HG03135 (cell line): ENCODE measurements around the gene SUMO2.
A peak's percentile ranks its signal among the peaks of the same experiment; 100 is the strongest.
"Not testable (repeated sequence)": the region's sequence is repeated elsewhere in the genome, so short reads cannot be mapped to it uniquely, and the experiment has no call there.

Experiments
- ATAC-seq: cut with Tn5 transposase; IDR thresholded peaks from one replicate; pipeline ENCODE4 v1.9.1; 2021; ENCODE audit warnings: mild to moderate bottlenecking, moderate library complexity; ENCODE audit not compliant: unreplicated experiment

SUMO2 gene

GRCh38 chr17:75182569-75183436 lies at the start of gene SUMO2:
Gene SUMO2, minus strand, starts transcription at chr17:75182959. Its CDS starts 125 bp downstream, at chr17:75182834.
- peak; percentile 75 for ATAC-seq

- no peak for ATAC-seq
These were observed 49.1 kb upstream of the SUMO2 start for GRCh38 chr17:75231741-75232464.

GRCh38 chr17:75231071-75231470 lies 48.3 kb upstream of the SUMO2 start:
- no peak for ATAC-seq

- no peak for ATAC-seq
These were observed 46.1 kb upstream of the SUMO2 start for GRCh38 chr17:75228847-75229246.

- no peak for ATAC-seq
These were observed 45.5 kb upstream of the SUMO2 start for GRCh38 chr17:75228305-75228704.

GRCh38 chr17:75227729-75228128 lies 45.0 kb upstream of the SUMO2 start:
- ATAC-seq, result no peak

- no peak for ATAC-seq
These were observed 42.3 kb upstream of the SUMO2 start for GRCh38 chr17:75225016-75225415.

GRCh38 chr17:75219815-75220214 lies 37.1 kb upstream of the SUMO2 start:
- ATAC-seq, result no peak

GRCh38 chr17:75218131-75218530 lies 35.4 kb upstream of the SUMO2 start:
- ATAC-seq, result no peak

GRCh38 chr17:75209061-75209460 lies 26.3 kb upstream of the SUMO2 start:
- no peak for ATAC-seq

GRCh38 chr17:75208161-75208560 lies 25.4 kb upstream of the SUMO2 start:
- no peak for ATAC-seq

- ATAC-seq, result no peak
These were observed 25.0 kb upstream of the SUMO2 start for GRCh38 chr17:75207760-75208159.

- ATAC-seq, result not testable (repeated sequence)
These were observed 24.3 kb upstream of the SUMO2 start for GRCh38 chr17:75207050-75207407.

- ATAC-seq, result no peak
These were observed 23.0 kb upstream of the SUMO2 start for GRCh38 chr17:75205793-75206163.

GRCh38 chr17:75205037-75205792 lies 22.5 kb upstream of the SUMO2 start, which contains the start of gene NUP85:
Gene NUP85, plus strand, starts transcription at chr17:75205679. Its CDS starts 83 bp downstream, at chr17:75205762.
- peak; percentile 66 for ATAC-seq

- no peak for ATAC-seq
These were observed 17.3 kb upstream of the SUMO2 start for GRCh38 chr17:75199886-75200618.

GRCh38 chr17:75194879-75195278 lies 12.1 kb upstream of the SUMO2 start:
- no peak for ATAC-seq

- no peak for ATAC-seq
These were observed 8.8 kb upstream of the SUMO2 start for GRCh38 chr17:75191584-75191983.

- ATAC-seq, result no peak
These were observed 5.9 kb upstream of the SUMO2 start for GRCh38 chr17:75188614-75189013.

GRCh38 chr17:75183999-75184884 lies 1.5 kb upstream of the SUMO2 start:
- ATAC-seq, result no peak
